Measurements from ENCODE around the gene METAP1.
"Not testable (repeated sequence)": the region's sequence is repeated elsewhere in the genome, so short reads cannot be mapped to it uniquely, and the experiment has no call there.

Gene METAP1

DNA sequence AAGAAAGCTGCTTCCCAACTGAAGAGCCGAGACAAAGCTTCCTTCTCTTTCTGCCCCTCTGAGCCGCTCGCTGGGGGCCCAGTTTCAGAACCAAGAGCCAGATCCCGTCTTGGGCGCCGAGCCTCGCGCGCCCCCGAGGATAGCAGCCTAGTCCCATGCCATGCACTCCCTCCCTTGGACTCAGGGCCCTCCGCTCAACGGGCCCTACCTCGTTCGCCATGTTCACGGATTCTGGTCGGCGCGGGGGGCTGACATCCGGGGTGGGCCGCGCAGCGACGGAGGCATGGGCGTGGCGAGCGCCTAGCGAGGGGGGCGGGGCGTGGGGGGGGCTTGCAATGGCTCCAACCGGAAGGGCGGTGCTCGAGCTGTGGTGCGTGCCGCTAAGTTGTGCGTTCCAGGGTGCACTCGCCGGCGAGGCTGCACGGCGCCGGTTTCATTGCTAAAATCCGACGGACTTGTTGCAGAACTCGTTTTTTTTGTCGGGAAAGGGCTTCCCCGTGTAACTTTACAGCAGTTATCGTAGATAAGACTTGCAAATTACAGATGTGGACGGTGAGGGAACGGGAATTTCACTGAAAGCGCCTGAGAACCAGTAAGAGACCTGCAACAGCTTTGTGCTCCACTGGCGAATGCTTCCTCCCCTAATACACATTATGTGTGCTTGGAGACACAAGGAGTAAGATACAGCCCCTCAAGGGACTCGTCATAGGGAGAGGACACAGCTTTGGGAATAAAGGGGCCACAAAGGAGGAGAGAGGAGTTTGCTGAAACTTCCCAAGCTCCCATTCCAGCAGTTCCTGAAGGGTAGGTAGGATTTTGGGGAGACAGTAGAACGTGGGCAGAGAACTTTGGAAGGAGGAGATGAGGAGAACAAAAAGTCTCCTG lies 93.2 kb downstream of the METAP1 start, which contains the start of gene ADH5:
ADH5 (minus strand) TSS at position 308 of the 885 bp plus-strand sequence; CDS start at position 220, 88 bp downstream.
- peak; percentile 98 for ATAC-seq
- Mint-ChIP-seq H3K4me3 (peak within 1 kb of the TSS; percentile 96), H3K4me1 (peaks cover 42% of the 10 kb centered on the region), H3K27me3 (no peaks in the 10 kb centered on the region), H3K9me3 (no peaks in the 10 kb centered on the region), H3K36me3 (ENCODE audit: low read depth) (peaks cover 13% of the 10 kb centered on the region), H3K27ac (peak within 1 kb of the TSS; percentile 91)
- peak; percentile 94 for DNase-seq

DNA sequence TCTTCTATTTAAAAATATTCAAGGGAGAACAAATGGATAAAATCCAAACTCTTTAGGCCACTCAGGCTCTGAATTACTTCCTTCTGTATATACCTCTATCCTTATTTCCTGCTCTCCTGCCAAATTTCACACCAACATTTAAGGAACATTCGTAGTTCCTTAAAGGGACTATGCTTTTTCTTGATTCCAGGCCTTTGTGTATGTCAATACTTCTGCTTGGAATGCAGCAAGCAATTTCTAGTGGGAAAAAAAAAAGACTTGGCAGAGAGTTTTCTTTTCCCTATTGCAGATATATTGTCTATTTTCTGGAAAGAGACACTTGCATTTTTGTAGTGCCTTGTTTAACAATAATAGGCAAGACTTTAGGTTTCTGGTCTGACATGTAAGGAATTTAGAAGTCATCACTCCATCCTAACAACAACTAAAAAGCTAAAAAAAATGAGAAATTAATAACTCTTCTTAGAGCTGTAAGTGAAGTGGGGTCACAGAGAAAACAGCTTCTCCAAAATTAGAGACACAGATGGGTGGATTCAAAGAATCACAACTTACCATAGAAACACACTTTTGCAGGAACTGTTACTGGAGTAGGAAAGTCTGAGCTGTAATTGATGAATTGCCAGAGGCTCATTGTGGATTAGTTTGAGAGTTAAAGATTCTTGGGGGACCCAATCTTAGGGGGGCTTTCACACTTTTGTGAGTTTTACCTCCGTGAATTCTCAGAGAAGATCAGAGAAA lies 95.1 kb downstream of the METAP1 start:
- ATAC-seq = no peak
- H3K9me3 Mint-ChIP-seq = no peaks in the 10 kb centered on the region
- no peak overlapping the region for H3K4me3 Mint-ChIP-seq
- H3K36me3 Mint-ChIP-seq (ENCODE audit: low read depth) = peaks cover 3% of the 10 kb centered on the region
- H3K4me1 Mint-ChIP-seq = peaks cover 36% of the 10 kb centered on the region
- no peak overlapping the region for H3K27ac Mint-ChIP-seq
- no peak for DNase-seq
- no peaks in the 10 kb centered on the region for H3K27me3 Mint-ChIP-seq

DNA sequence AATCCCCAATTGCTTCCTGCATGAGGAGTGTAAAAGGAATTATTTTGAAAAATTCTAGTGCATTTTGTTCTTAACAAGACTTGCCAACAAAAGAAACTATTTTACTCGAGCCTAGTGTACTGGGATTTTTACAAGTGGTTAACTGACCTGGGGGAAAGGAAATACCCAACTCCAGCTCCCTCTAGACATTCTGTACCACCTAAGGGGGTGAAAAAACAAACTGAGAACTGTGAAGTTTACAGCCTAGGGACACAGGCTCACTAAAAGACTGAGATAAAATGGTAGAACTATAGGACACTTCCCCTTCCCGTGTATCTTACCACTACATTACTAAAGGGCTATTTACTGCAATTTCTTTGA lies 95.7 kb downstream of the METAP1 start:
- H3K36me3 Mint-ChIP-seq (ENCODE audit: low read depth) = peaks cover 2% of the 10 kb centered on the region
- no peak overlapping the region for H3K4me3 Mint-ChIP-seq
- no peak overlapping the region for H3K27ac Mint-ChIP-seq
- ATAC-seq (no peak), DNase-seq (no peak)
- no peaks in the 10 kb centered on the region for H3K27me3 Mint-ChIP-seq
- peaks cover 35% of the 10 kb centered on the region for H3K4me1 Mint-ChIP-seq
- H3K9me3 Mint-ChIP-seq = no peaks in the 10 kb centered on the region

DNA sequence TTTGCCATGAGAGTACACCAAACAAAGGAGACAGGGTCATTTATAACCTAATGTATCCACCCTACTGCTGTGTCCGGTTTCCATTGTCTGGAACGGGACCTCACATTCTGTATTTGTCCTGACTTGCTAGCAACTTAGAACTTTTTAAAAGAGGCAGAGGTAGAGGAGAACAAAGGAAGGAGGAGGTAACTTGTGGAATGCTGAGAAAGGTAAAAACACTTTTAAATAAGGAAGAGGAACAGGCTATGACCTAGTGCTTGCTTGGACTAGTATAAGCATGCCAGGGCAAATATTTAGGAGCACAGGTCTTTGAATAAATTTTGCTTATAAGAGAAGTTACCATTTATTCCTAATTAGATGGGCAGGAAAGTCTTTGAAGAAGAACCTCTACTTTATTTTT lies 96.3 kb downstream of the METAP1 start:
- peaks cover 29% of the 10 kb centered on the region for H3K4me1 Mint-ChIP-seq
- H3K9me3 Mint-ChIP-seq; H3K27ac Mint-ChIP-seq; ATAC-seq; DNase-seq; H3K4me3 Mint-ChIP-seq; H3K36me3 Mint-ChIP-seq (ENCODE audit: low read depth); H3K27me3 Mint-ChIP-seq: not testable (repeated sequence)

DNA sequence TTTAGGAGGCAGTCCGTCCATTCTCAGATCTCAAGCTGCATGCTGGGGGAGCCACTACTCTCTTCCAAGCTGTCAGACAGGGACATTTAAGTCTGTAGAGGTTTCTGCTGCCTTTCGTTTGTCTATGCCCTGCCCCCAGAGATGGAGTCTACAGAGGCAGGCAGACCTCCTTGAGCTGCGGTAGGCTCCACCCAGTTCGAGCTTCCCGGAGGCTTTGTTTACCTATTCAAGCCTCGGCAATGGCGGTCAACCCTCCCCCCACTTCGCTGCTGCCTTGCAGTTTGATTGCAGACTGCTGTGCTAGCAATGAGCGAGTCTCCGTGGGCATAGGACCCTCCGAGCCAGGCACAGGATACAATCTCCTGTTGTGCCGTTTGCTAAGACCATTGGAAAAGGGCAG lies 103.8 kb downstream of the METAP1 start:
- ATAC-seq = no peak
- no peaks in the 10 kb centered on the region for H3K27me3 Mint-ChIP-seq
- no peaks in the 10 kb centered on the region for H3K4me1 Mint-ChIP-seq
- no peak overlapping the region for H3K27ac Mint-ChIP-seq
- H3K9me3 Mint-ChIP-seq = no peaks in the 10 kb centered on the region
- no peak overlapping the region for H3K4me3 Mint-ChIP-seq
- H3K36me3 Mint-ChIP-seq (ENCODE audit: low read depth) = no peaks in the 10 kb centered on the region
- no peak for DNase-seq

DNA sequence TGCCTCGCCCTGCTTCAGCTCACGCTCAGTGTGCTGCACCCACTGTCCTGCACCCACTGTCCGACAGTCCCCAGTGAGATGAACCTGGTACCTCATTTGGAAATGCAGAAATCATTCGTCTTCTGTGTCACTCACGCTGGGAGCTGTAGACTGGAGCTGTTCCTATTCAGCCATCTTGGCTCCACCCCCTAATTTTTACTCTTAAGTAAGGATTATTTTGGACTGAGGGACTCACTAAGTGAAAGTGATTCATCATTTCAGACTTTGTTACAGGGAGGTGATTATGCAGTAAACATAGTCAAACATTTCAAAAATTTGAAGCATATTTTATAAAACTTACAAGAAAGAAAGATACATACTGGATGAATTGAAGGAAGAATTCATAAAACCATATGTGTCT lies 104.3 kb downstream of the METAP1 start:
- DNase-seq; ATAC-seq; H3K27me3 Mint-ChIP-seq; H3K4me3 Mint-ChIP-seq; H3K27ac Mint-ChIP-seq; H3K4me1 Mint-ChIP-seq; H3K36me3 Mint-ChIP-seq (ENCODE audit: low read depth); H3K9me3 Mint-ChIP-seq: not testable (repeated sequence)

DNA sequence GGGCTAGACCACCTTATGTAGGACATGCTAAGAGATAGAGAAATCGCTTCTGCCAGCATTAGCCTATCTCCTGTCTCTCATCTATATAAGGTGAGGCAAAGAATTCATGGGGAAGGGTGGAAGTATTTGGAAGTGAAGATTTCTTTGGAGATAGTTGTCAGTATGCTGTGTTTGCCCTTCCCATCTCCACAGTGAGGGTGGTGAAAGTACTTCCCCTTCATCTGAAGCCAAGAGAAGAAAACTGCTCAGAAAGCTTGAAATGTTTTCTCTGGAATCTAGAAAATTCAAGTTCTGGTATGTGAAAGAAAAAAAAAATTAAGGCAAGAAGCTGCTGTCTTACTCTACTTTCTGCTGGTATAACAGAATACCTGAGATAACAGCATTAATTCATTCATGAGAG lies 105.4 kb downstream of the METAP1 start:
- no peaks in the 10 kb centered on the region for H3K4me1 Mint-ChIP-seq
- ATAC-seq (no peak), DNase-seq (no peak)
- no peaks in the 10 kb centered on the region for H3K9me3 Mint-ChIP-seq
- H3K27ac Mint-ChIP-seq = no peak overlapping the region
- H3K4me3 Mint-ChIP-seq = no peak overlapping the region
- H3K27me3 Mint-ChIP-seq = no peaks in the 10 kb centered on the region
- H3K36me3 Mint-ChIP-seq (ENCODE audit: low read depth) = no peaks in the 10 kb centered on the region

DNA sequence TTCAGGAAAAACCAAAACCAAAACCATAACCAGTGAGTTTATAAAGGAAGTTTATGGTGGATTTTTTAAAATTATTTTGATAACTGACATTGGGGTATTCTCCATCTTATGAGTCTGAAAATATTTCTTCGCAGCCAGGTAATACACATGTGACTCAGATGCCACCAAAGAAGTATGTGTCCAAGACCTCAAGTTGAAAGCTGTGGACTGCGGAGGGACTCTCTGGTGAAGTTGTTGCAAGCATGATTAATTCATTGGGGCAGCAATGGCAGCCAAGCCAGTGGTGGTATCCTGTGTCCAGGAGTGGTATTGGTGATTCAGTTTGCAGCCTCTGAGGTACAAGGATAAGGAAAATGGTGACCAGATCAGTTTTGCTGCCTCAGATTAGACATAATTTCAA lies 107.1 kb downstream of the METAP1 start:
- Mint-ChIP-seq H3K27ac (no peak overlapping the region), H3K27me3 (no peaks in the 10 kb centered on the region), H3K4me1 (no peaks in the 10 kb centered on the region), H3K9me3 (no peaks in the 10 kb centered on the region), H3K4me3 (no peak overlapping the region), H3K36me3 (ENCODE audit: low read depth) (no peaks in the 10 kb centered on the region)
- no peak for DNase-seq
- ATAC-seq = no peak

DNA sequence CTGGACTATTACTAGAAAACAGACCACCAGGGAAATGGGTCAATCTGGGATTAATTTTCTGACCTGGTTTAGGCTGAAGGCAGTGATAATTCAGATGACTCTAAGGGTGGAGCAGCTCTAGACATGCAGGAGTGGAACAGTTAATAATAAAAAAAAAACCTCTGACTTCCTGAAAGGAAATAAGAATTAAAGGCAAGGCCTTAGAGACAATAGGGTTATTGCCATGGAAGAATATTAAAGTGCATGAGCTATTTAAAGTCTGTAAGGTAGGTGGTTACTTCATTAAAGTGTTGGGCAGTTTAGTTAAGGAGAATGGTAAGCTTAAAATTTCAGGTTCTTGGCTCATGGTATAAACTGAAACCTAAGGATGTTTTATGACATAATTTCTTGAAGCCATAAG lies 107.6 kb downstream of the METAP1 start:
- no peak for ATAC-seq
- Mint-ChIP-seq H3K36me3 (ENCODE audit: low read depth) (no peaks in the 10 kb centered on the region), H3K9me3 (no peaks in the 10 kb centered on the region), H3K4me3 (no peak overlapping the region), H3K27me3 (no peaks in the 10 kb centered on the region), H3K4me1 (no peaks in the 10 kb centered on the region), H3K27ac (no peak overlapping the region)
- DNase-seq = no peak

DNA sequence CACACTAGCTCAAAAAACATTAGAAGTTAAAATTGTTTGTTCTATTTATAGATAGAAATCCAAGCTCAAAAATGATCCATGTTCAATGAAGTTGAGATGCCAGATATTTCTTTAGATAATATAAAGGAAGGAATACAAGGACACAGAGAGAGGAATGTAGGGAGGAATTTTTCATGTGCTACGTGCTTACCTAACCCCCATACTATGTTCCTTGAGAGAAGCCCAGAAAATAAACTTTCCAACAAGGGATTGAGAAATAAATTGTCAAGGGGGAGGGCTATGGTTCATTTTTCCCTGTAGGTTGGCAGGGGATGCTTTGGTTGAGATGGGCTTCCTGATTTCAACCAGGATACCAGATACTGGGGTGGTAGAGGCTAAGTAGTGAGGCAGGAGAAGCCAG lies 108.6 kb downstream of the METAP1 start:
- H3K9me3 Mint-ChIP-seq = no peaks in the 10 kb centered on the region
- H3K4me1 Mint-ChIP-seq = no peaks in the 10 kb centered on the region
- no peak for DNase-seq
- no peaks in the 10 kb centered on the region for H3K36me3 Mint-ChIP-seq (ENCODE audit: low read depth)
- no peak overlapping the region for H3K27ac Mint-ChIP-seq
- H3K27me3 Mint-ChIP-seq = no peaks in the 10 kb centered on the region
- ATAC-seq = no peak
- no peak overlapping the region for H3K4me3 Mint-ChIP-seq

DNA sequence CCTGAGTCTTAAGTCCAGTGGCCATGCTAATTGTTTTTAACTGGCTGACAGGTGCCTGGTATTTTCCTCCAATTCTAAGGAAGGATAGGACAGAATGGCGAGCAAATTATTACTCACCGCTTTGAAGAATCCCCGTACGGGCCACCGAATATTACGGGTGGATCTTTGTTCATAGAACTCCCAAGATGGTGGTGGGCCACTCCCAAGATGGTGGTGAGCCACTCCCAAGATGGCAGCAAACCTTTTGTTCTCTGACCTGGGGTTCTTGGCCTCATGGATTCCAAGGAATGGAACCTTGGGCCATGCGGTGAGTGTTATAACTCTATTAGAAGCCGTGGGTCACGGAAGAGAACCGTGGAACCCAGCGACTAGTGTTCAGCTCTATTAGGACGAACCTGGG lies 113.8 kb downstream of the METAP1 start:
- not testable (repeated sequence) for H3K36me3 Mint-ChIP-seq (ENCODE audit: low read depth); H3K4me1 Mint-ChIP-seq; H3K4me3 Mint-ChIP-seq; H3K9me3 Mint-ChIP-seq; H3K27me3 Mint-ChIP-seq; H3K27ac Mint-ChIP-seq; ATAC-seq; DNase-seq
